ENCODE data around the gene HSPB6. TPM values are rescaled to one million over a fixed set of nuclear protein-coding genes. Genes with fewer than 3 reads are reported as not detected.
A peak's percentile ranks its signal among the peaks of the same experiment; 100 is the strongest.
"Not testable (repeated sequence)": the region's sequence is repeated elsewhere in the genome, so short reads cannot be mapped to it uniquely, and the experiment has no call there.

Gene HSPB6
- total RNA-seq, 4 donors from 2014 or later = 44.9 to 119 (median 96.6) TPM

GRCh38 chr19:35796645-35797542 is 40.1 kb upstream of the HSPB6 start:
- peak overlapping the region in 1 of 2 donors; percentile 4 for H3K4me3 ChIP-seq
- no peaks in the 10 kb centered on the region for H3K9me3 ChIP-seq
- ATAC-seq = no peak
- H3K27ac ChIP-seq = no peak overlapping the region
- H3K27me3 ChIP-seq = peaks cover 82% of the 10 kb centered on the region
- peaks cover 0 to 8% (median 0%) of the 10 kb centered on the region in 3 donors for H3K4me1 ChIP-seq
- TF ChIP-seq CTCF (IDR thresholded peaks at IDR 0.05) (no peak), EP300 (IDR thresholded peaks at IDR 0.05) (no peak), POLR2AphosphoS5 (IDR thresholded peaks at IDR 0.05) (no peak), POLR2A (IDR thresholded peaks at IDR 0.05) (no peak)
- H3K36me3 ChIP-seq = no peaks in the 10 kb centered on the region
- WGBS, 2 donors (ENCODE audit: low coverage in 1 of 2) = 7 to 27% methylated on average over 10 to 24 of the region's 39 CpGs

- ATAC-seq, H3K36me3 ChIP-seq, H3K4me3 ChIP-seq, H3K9me3 ChIP-seq, H3K4me1 ChIP-seq, H3K27ac ChIP-seq: not testable (repeated sequence)
- H3K27me3 ChIP-seq = peaks cover 82% of the 10 kb centered on the region
- WGBS, 2 donors (ENCODE audit: low coverage in 1 of 2) = 82 to 83% methylated on average over 1 of the region's 1 CpG
These were observed 38.7 kb upstream of the HSPB6 start for GRCh38 chr19:35795564-35795963.

GRCh38 chr19:35793381-35794165 is 36.7 kb upstream of the HSPB6 start:
- no peak for TF ChIP-seq EP300 (IDR thresholded peaks at IDR 0.05)
- TF ChIP-seq POLR2A (IDR thresholded peaks at IDR 0.05) = no peak
- TF ChIP-seq POLR2AphosphoS5 (IDR thresholded peaks at IDR 0.05) = no peak
- TF ChIP-seq CTCF (IDR thresholded peaks at IDR 0.05) = no peak
- WGBS, 2 donors (ENCODE audit: low coverage in 1 of 2) = 75 to 78% methylated on average over 3 to 7 of the region's 7 CpGs

GRCh38 chr19:35792888-35793287 is 36.1 kb upstream of the HSPB6 start:
- Histone ChIP-seq H3K27ac (no peak overlapping the region), H3K9me3 (no peaks in the 10 kb centered on the region), H3K4me3 (no peak overlapping the region), H3K27me3 (peaks cover 56% of the 10 kb centered on the region), H3K4me1 (peaks cover 0 to 8% (median 0%) of the 10 kb centered on the region in 3 donors), H3K36me3 (no peaks in the 10 kb centered on the region)
- ATAC-seq = no peak
- WGBS, 2 donors (ENCODE audit: low coverage in 1 of 2) = 33 to 38% methylated on average over 1 of the region's 8 CpGs
- TF ChIP-seq POLR2A (IDR thresholded peaks at IDR 0.05) (no peak), POLR2AphosphoS5 (IDR thresholded peaks at IDR 0.05) (no peak), CTCF (IDR thresholded peaks at IDR 0.05) (no peak), EP300 (IDR thresholded peaks at IDR 0.05) (no peak)

More at GRCh38 chr19:35793381-35794165, 36.7 kb upstream of the HSPB6 start:
- ATAC-seq = no peak
- H3K4me1 ChIP-seq = peaks cover 0 to 8% (median 0%) of the 10 kb centered on the region in 3 donors
- no peak overlapping the region for H3K27ac ChIP-seq
- no peak overlapping the region for H3K4me3 ChIP-seq
- H3K27me3 ChIP-seq = peaks cover 62% of the 10 kb centered on the region
- H3K36me3 ChIP-seq = no peaks in the 10 kb centered on the region
- no peaks in the 10 kb centered on the region for H3K9me3 ChIP-seq

- TF ChIP-seq CTCF (IDR thresholded peaks at IDR 0.05) (no peak), EP300 (IDR thresholded peaks at IDR 0.05) (no peak), POLR2A (IDR thresholded peaks at IDR 0.05) (no peak), POLR2AphosphoS5 (IDR thresholded peaks at IDR 0.05) (no peak)
- Histone ChIP-seq H3K36me3 (peaks cover 0 to 4% of the 10 kb centered on the region in 2 donors), H3K4me1 (peaks cover 0 to 2% (median 0%) of the 10 kb centered on the region in 3 donors), H3K4me3 (no peak overlapping the region), H3K9me3 (no peaks in the 10 kb centered on the region), H3K27me3 (peaks cover 50% of the 10 kb centered on the region), H3K27ac (no peak overlapping the region)
- no peak for ATAC-seq
- WGBS, 2 donors (ENCODE audit: low coverage in 1 of 2) = 72 to 80% methylated on average over 3 to 6 of the region's 15 CpGs
These were observed 35.5 kb upstream of the HSPB6 start for GRCh38 chr19:35792312-35792711.

Data from gastroesophageal sphincter (tissue), 4 donors.